ENCODE data around the gene RANBP9.

DNA sequence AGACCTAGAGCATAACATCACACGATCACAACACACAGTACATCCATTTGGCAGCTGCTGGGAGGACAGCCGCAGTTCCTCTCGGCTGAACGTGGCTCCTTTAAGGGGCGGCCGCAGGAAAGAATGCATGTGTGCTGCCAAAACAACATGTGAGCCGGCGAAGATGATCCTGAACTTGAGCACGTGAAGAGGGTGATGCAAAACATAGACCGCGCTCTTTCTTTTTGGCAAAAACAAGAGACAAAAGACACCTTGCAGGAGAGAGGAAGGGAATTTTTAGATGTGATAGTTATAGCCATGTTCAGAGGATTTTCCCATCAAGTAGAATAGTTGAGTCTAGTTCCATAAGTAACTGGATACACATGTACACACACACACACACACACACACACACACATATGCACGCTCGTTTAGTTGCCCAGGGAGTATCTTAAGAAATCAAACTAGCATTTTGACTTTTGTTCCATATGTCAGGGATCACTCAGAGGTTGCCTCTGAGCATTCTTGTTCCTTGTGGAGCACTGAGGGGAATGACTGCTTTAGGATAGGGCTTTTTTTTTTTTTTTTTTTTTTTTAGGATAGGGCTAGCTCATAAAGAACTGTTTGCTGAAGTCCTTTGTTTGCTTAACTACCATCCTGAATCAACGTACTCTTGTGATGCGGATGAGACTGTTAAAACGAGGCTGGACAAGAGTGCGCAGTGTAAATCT is 21.7 kb upstream of the RANBP9 start:
- TF ChIP-seq, protein P1, sequence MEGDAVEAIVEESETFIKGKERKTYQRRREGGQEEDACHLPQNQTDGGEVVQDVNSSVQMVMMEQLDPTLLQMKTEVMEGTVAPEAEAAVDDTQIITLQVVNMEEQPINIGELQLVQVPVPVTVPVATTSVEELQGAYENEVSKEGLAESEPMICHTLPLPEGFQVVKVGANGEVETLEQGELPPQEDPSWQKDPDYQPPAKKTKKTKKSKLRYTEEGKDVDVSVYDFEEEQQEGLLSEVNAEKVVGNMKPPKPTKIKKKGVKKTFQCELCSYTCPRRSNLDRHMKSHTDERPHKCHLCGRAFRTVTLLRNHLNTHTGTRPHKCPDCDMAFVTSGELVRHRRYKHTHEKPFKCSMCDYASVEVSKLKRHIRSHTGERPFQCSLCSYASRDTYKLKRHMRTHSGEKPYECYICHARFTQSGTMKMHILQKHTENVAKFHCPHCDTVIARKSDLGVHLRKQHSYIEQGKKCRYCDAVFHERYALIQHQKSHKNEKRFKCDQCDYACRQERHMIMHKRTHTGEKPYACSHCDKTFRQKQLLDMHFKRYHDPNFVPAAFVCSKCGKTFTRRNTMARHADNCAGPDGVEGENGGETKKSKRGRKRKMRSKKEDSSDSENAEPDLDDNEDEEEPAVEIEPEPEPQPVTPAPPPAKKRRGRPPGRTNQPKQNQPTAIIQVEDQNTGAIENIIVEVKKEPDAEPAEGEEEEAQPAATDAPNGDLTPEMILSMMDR (conservative IDR thresholded peaks at IDR 0.05; ENCODE audit: low read depth, low read length): no peak
- TF ChIP-seq EZH2 (IDR thresholded peaks at IDR 0.05; ENCODE audit: low read length, unreplicated experiment) (no peak), EZH2phosphoT487 (IDR thresholded peaks at IDR 0.05; ENCODE audit: borderline replicate concordance, low read length) (no peak)
